A549 (cell line): ENCODE measurements around the gene NTM. TPM values are rescaled to one million over a fixed set of nuclear protein-coding genes. Genes with fewer than 3 reads are reported as not detected.

Experiments
- ATAC-seq, 2 experiments: fragments of 200-7000 bp in 1 of 2; fragments of >200 bp in 1 of 2; cut with Nextera tagmentation in 1 of 2; cut with Tn5 transposase in 1 of 2; 3 replicates each; pipeline versions ENCODE4 v1.8.0 to v1.9.1; 2018 to 2020; ENCODE audit warnings: mild to moderate bottlenecking in 1 of 2, moderate library complexity in 1 of 2
- CTCF ChIA-PET: fragments of 300-600 bp; sonication (Branson Sonifier 250); formaldehyde crosslinking; extraction: SDS; loops from one replicate; lab custom pipeline; 2021; ENCODE audit warnings: antibody characterized with exemption, inconsistent platforms; lab: Yijun Ruan, JAX
- POLR2A ChIA-PET: fragments of 350-600 bp; formaldehyde crosslinking; extraction: SDS; loops from one replicate; lab custom pipeline; 2021; ENCODE audit warnings: antibody characterized with exemption, inconsistent platforms; lab: Yijun Ruan, JAX
- DNase-seq, 2 experiments: peaks; one replicate each; pipeline versions ENCODE4 v3.0.0 to v3.0.0-alpha.2; 2011 to 2016; ENCODE audit warnings: low read depth in 1 of 2, low spot score in 1 of 2
- FAIRE-seq: peaks from 2 replicates; lab custom pipeline; 2011; peaks lifted over from hg19 to GRCh38; lab: Jason Lieb, UNC
- H3K27ac ChIP-seq, 2 experiments: fragments of >200 bp; sonication (Bioruptor Twin); formaldehyde crosslinking; 3 replicates each; pipeline ENCODE4 v1.5.1; 2016 to 2017
- H3K4me1 ChIP-seq: fragments of >200 bp; sonication (Bioruptor Twin); formaldehyde crosslinking; 3 replicates; pipeline ENCODE4 v1.6.1; 2016
- H3K4me2 ChIP-seq: fragments of >200 bp; sonication (Bioruptor Twin); formaldehyde crosslinking; 3 replicates; pipeline ENCODE4 v1.6.1; 2016
- H3K4me3 ChIP-seq: fragments of >200 bp; sonication (Bioruptor Twin); formaldehyde crosslinking; 3 replicates; pipeline ENCODE4 v1.5.1; 2016
- H3K9me3 ChIP-seq: fragments of >200 bp; sonication (Bioruptor Twin); formaldehyde crosslinking; 3 replicates; pipeline ENCODE4 v1.6.1; 2016
- CBX2 ChIP-seq: fragments of 200-600 bp; sonication (generic); IDR thresholded peaks from 2 replicates; pipeline ENCODE4 v1.6.1; 2016; ENCODE audit warnings: low read depth, mild to moderate bottlenecking, borderline replicate concordance
- CEBPB ChIP-seq, 2 experiments: fragments of >200 bp in 1 of 2; sonication (Bioruptor Twin) in 1 of 2; formaldehyde crosslinking in 1 of 2; IDR thresholded peaks; 2 replicates each; pipeline ENCODE4 v1.6.1; 2012 to 2016
- CHD2 ChIP-seq: fragments of 150-350 bp; IDR thresholded peaks from 2 replicates; pipeline ENCODE4 v1.6.1; 2014; ENCODE audit warnings: low read length; ENCODE audit not compliant: partially characterized antibody
- CHD4 ChIP-seq: fragments of 200-600 bp; sonication (generic); IDR thresholded peaks from 2 replicates; pipeline ENCODE4 v1.6.1; 2016; ENCODE audit warnings: antibody characterized with exemption, mild to moderate bottlenecking, borderline replicate concordance
- CTCF ChIP-seq: fragments of >200 bp; sonication (Bioruptor Twin); formaldehyde crosslinking; IDR thresholded peaks from 3 replicates; pipeline ENCODE4 v1.5.1; 2016
- EHMT2 ChIP-seq: fragments of 200-600 bp; sonication (generic); IDR thresholded peaks from 2 replicates; pipeline ENCODE4 v1.6.1; 2016; ENCODE audit warnings: antibody characterized with exemption, low read depth, mild to moderate bottlenecking, moderate library complexity
- HES2 ChIP-seq: fragments of >200 bp; sonication (Bioruptor Twin); formaldehyde crosslinking; IDR thresholded peaks from 2 replicates; pipeline ENCODE4 v1.6.1; 2016
- HOXB13 ChIP-seq: fragments of 250-450 bp; sonication (Bioruptor Pico); IDR thresholded peaks from 2 replicates; pipeline ENCODE4 v1.5.0; 2020; ENCODE audit warnings: low read depth, mild to moderate bottlenecking, moderate library complexity
- JUNB ChIP-seq: fragments of >200 bp; sonication (Bioruptor Twin); formaldehyde crosslinking; IDR thresholded peaks from 2 replicates; pipeline ENCODE4 v1.6.1; 2016
- KDM1A ChIP-seq: fragments of 200-600 bp; sonication (generic); IDR thresholded peaks from 2 replicates; pipeline ENCODE4 v1.6.1; 2016; ENCODE audit warnings: low read depth, mild to moderate bottlenecking
- MAZ ChIP-seq: fragments of 150-350 bp; IDR thresholded peaks from 2 replicates; pipeline ENCODE4 v1.6.1; 2014; ENCODE audit warnings: antibody characterized with exemption, low read depth, low read length, borderline replicate concordance
- MYC ChIP-seq: IDR thresholded peaks from 2 replicates; pipeline ENCODE4 v1.6.1; 2012; ENCODE audit warnings: mild to moderate bottlenecking, inconsistent platforms, low read length, improper control_type of control experiment, borderline replicate concordance
- NFE2L2 ChIP-seq: fragments of 150-350 bp; conservative IDR thresholded peaks from 2 replicates; pipeline ENCODE4 v1.6.1; 2014; ENCODE audit warnings: low read length
- NR3C1 ChIP-seq: fragments of >200 bp; sonication (Bioruptor Twin); formaldehyde crosslinking; IDR thresholded peaks from 3 replicates; pipeline ENCODE4 v1.6.1; 2017
- PBX3 ChIP-seq: IDR thresholded peaks from 2 replicates; pipeline ENCODE4 v1.6.1; 2012
- POLR2AphosphoS2 ChIP-seq: conservative IDR thresholded peaks from 2 replicates; pipeline ENCODE4 v1.6.1; 2012; ENCODE audit warnings: low read length, improper control_type of control experiment, inconsistent platforms
- RARB ChIP-seq: fragments of 250-450 bp; sonication (Bioruptor Pico); IDR thresholded peaks from 2 replicates; pipeline ENCODE4 v1.8.0; 2021; ENCODE audit warnings: mild to moderate bottlenecking, moderate library complexity
- RCOR1 ChIP-seq: fragments of 150-350 bp; IDR thresholded peaks from 2 replicates; pipeline ENCODE4 v1.6.1; 2014; ENCODE audit warnings: antibody characterized with exemption, low read length, low read depth
- RFX5 ChIP-seq: fragments of 450-650 bp; IDR thresholded peaks from 2 replicates; pipeline ENCODE4 v1.7.1; 2014; ENCODE audit warnings: antibody characterized with exemption, mild to moderate bottlenecking, moderate library complexity
- RNF2 ChIP-seq: fragments of 200-600 bp; sonication (generic); IDR thresholded peaks from 2 replicates; pipeline ENCODE4 v1.6.1; 2016; ENCODE audit warnings: low read depth, mild to moderate bottlenecking, antibody characterized with exemption, moderate library complexity, borderline replicate concordance
- SMC3 ChIP-seq: fragments of >200 bp; sonication (Bioruptor Twin); formaldehyde crosslinking; IDR thresholded peaks from 3 replicates; pipeline ENCODE4 v1.6.1; 2018; ENCODE audit warnings: inconsistent platforms
- SREBF2 ChIP-seq: fragments of 450-650 bp; IDR thresholded peaks from 2 replicates; pipeline ENCODE4 v1.6.1; 2014; ENCODE audit warnings: mild to moderate bottlenecking, moderate library complexity
- TP53 ChIP-seq: fragments of 250-450 bp; sonication (Bioruptor Pico); IDR thresholded peaks from 2 replicates; pipeline ENCODE4 v1.5.0; 2021; ENCODE audit warnings: mild to moderate bottlenecking, moderate library complexity
- ZSCAN20 ChIP-seq: fragments of 250-450 bp; sonication (Bioruptor Pico); IDR thresholded peaks from 2 replicates; pipeline ENCODE4 v1.8.0; 2022; ENCODE audit warnings: mild to moderate bottlenecking, moderate library complexity
- WGBS: methylation state at CpG from one replicate; pipeline ENCODE4 v1.1.6; 2017; ENCODE audit errors: missing lambda C conversion rate; 5-methylcytosine and 5-hydroxymethylcytosine counted together
- polyA plus RNA-seq, 4 experiments: library from polyadenylated mRNA; depleted of rRNA in 3 of 4; stranded (reverse); fragments of >200 nt; fragmentation: RNase III in 1 of 4; extraction: RNeasy Plus Mini Kit Qiagen cat#74134 plus additional on column Dnase treatment in 1 of 4; gene quantifications; 2 replicates in 3 of 4; 3 replicates in 1 of 4; pipeline ENCODE4 v1.2.3, GENCODE V29; 2011 to 2017
- TF ChIP-seq, protein P1 (sequence below): IDR thresholded peaks from 2 replicates; pipeline ENCODE4 v1.6.1; 2012
- TF ChIP-seq, protein P2 (sequence below): fragments of 250-450 bp; sonication (Bioruptor Pico); IDR thresholded peaks from 2 replicates; pipeline ENCODE4 v1.5.0; 2021; ENCODE audit warnings: mild to moderate bottlenecking, moderate library complexity, borderline replicate concordance

NTM gene
- polyA plus RNA-seq, 2 of the 4 experiments (the other 2 are of a cell fraction) = not detected

DNA sequence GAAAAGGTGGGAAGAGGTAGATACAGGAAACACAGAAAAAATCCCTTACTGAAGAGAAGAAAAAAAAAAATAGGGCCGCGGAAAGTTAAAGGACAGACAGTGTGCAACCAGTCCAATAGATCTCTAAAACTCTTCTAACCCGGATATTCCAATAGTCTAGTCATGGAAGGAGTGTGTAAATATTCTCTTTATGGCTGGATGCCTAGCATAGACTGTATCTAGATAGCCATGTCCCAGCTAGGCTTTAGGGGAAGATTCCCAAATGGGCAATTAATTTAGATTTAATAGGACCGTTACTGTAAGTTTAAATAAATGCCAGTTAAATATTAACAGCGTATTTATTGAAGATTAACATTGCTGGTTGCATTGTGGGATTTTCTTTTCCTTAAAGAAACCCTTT lies 532.7 kb downstream of the NTM start:
- 38% methylated on average over 5 of the region's 5 CpGs for WGBS
- H3K4me1 ChIP-seq = no peaks in the 10 kb centered on the region
- no peak for DNase-seq
- ChIA-PET POLR2A (no interaction called here), CTCF (no interaction called here)
- no peak overlapping the region for H3K4me3 ChIP-seq
- H3K9me3 ChIP-seq = no peaks in the 10 kb centered on the region
- no peak for TF ChIP-seq TP53 (CRISPR knock-in tag)
- no peak for TF ChIP-seq PBX3
- no peak overlapping the region for H3K4me2 ChIP-seq
- no peak for FAIRE-seq
- no peak for ATAC-seq
- H3K27ac ChIP-seq = no peak overlapping the region

- TF ChIP-seq MAZ (no peak), CEBPB (IDR thresholded peaks at IDR 0.05) (no peak), EHMT2 (no peak), TP53 (CRISPR knock-in tag) (no peak), POLR2AphosphoS2 (no peak), RCOR1 (no peak), RFX5 (no peak), CTCF (no peak), SREBF2 (no peak), HOXB13 (no peak)
- TF ChIP-seq, protein P1, sequence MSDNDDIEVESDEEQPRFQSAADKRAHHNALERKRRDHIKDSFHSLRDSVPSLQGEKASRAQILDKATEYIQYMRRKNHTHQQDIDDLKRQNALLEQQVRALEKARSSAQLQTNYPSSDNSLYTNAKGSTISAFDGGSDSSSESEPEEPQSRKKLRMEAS = no peak
- ChIA-PET POLR2A (no interaction called here), CTCF (no interaction called here)
- Histone ChIP-seq H3K9me3 (no peaks in the 10 kb centered on the region), H3K4me2 (no peak overlapping the region), H3K4me3 (no peak overlapping the region), H3K27ac (no peak overlapping the region), H3K4me1 (no peaks in the 10 kb centered on the region)
- ATAC-seq (no peak), DNase-seq (no peak), FAIRE-seq (no peak)
- WGBS = 6% methylated on average over 3 of the region's 3 CpGs
Observed at GRCh38 chr11:131904756-131905155, 534.3 kb downstream of the NTM start.

GRCh38 chr11:131906963-131907362 lies 536.5 kb downstream of the NTM start:
- H3K4me3 ChIP-seq = no peak overlapping the region
- TF ChIP-seq RFX5 (no peak), RARB (no peak), CHD4 (no peak), RNF2 (no peak), ZSCAN20 (CRISPR knock-in tag) (no peak), SMC3 (no peak), HES2 (no peak), CHD2 (no peak), SREBF2 (no peak), JUNB (no peak), CBX2 (no peak), NR3C1 (no peak), TP53 (CRISPR knock-in tag) (no peak), NFE2L2 (no peak), MYC (no peak), KDM1A (no peak)
- TF ChIP-seq, protein P2, sequence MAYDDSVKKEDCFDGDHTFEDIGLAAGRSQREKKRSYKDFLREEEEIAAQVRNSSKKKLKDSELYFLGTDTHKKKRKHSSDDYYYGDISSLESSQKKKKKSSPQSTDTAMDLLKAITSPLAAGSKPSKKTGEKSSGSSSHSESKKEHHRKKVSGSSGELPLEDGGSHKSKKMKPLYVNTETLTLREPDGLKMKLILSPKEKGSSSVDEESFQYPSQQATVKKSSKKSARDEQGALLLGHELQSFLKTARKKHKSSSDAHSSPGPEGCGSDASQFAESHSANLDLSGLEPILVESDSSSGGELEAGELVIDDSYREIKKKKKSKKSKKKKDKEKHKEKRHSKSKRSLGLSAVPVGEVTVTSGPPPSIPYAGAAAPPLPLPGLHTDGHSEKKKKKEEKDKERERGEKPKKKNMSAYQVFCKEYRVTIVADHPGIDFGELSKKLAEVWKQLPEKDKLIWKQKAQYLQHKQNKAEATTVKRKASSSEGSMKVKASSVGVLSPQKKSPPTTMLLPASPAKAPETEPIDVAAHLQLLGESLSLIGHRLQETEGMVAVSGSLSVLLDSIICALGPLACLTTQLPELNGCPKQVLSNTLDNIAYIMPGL (CRISPR knock-in tag) = no peak
- FAIRE-seq (no peak), DNase-seq (no peak), ATAC-seq (no peak)
- ChIA-PET CTCF (no interaction called here), POLR2A (no interaction called here)
- no peak overlapping the region for H3K27ac ChIP-seq
- H3K4me1 ChIP-seq = no peaks in the 10 kb centered on the region
- H3K9me3 ChIP-seq = no peaks in the 10 kb centered on the region
- WGBS = 9% methylated on average over 4 of the region's 4 CpGs
- no peak overlapping the region for H3K4me2 ChIP-seq
